Stimulated activated CD8-positive, alpha-beta memory T cell treated with anti-CD3 and anti-CD28 coated beads, Interleukin-12 subunit alpha, Interleukin-12 subunit beta, amount 100 ng/mL, for 24 hours (primary cell): Measurements from ENCODE around the gene RSPRY1.
"Not testable (repeated sequence)": the region's sequence is repeated elsewhere in the genome, so short reads cannot be mapped to it uniquely, and the experiment has no call there.

ENCODE experiments used
- DNase-seq: peaks from one replicate; pipeline ENCODE4 v3.0.0-alpha.2; 2020; ENCODE audit errors: extremely low read depth

Gene RSPRY1

GRCh38 chr16:57255686-57256415, 69.7 kb downstream of the RSPRY1 start:
- DNase-seq = no peak

- no peak for DNase-seq
Measured at GRCh38 chr16:57256601-57257395, 70.7 kb downstream of the RSPRY1 start.

- DNase-seq = no peak
Measured at GRCh38 chr16:57257455-57258070, 71.4 kb downstream of the RSPRY1 start.

- DNase-seq = no peak
Measured at GRCh38 chr16:57258226-57258909, 72.2 kb downstream of the RSPRY1 start.

- no peak for DNase-seq
Measured at GRCh38 chr16:57258910-57259475, 72.9 kb downstream of the RSPRY1 start.

GRCh38 chr16:57260294-57260929, 74.3 kb downstream of the RSPRY1 start:
- no peak for DNase-seq

GRCh38 chr16:57261806-57262205, 75.7 kb downstream of the RSPRY1 start:
- no peak for DNase-seq

- DNase-seq = no peak
Measured at GRCh38 chr16:57262841-57263540, 76.9 kb downstream of the RSPRY1 start.

GRCh38 chr16:57263541-57264351, 77.6 kb downstream of the RSPRY1 start:
- no peak for DNase-seq

- DNase-seq = no peak
Measured at GRCh38 chr16:57264381-57264780, 78.3 kb downstream of the RSPRY1 start.

GRCh38 chr16:57264950-57265371, 78.8 kb downstream of the RSPRY1 start:
- DNase-seq = no peak

- DNase-seq = no peak
Measured at GRCh38 chr16:57265850-57266530, 79.9 kb downstream of the RSPRY1 start.

- DNase-seq = no peak
Measured at GRCh38 chr16:57266531-57267260, 80.6 kb downstream of the RSPRY1 start.

- DNase-seq = not testable (repeated sequence)
Measured at GRCh38 chr16:57267343-57267742, 81.2 kb downstream of the RSPRY1 start.

- DNase-seq = no peak
Measured at GRCh38 chr16:57268804-57269800, 83.0 kb downstream of the RSPRY1 start.

GRCh38 chr16:57270221-57271062, 84.3 kb downstream of the RSPRY1 start:
- no peak for DNase-seq

GRCh38 chr16:57271063-57271345, 84.9 kb downstream of the RSPRY1 start:
- no peak for DNase-seq
